ENCODE results near the gene SLC5A11.

GRCh38 chr16:24915019-24915418 lies 69.3 kb downstream of the SLC5A11 start:
- TF ChIP-seq CREB5 (CRISPR knock-in tag; IDR thresholded peaks at IDR 0.05; ENCODE audit: low read depth) = no peak
- TF ChIP-seq TCF4 (CRISPR knock-in tag; IDR thresholded peaks at IDR 0.05; ENCODE audit: borderline replicate concordance) = no peak
- TF ChIP-seq RARB (CRISPR knock-in tag; IDR thresholded peaks at IDR 0.05) = no peak
- no peak for TF ChIP-seq ARNTL (CRISPR knock-in tag; IDR thresholded peaks at IDR 0.05; ENCODE audit: borderline replicate concordance, low read depth)
- TF ChIP-seq BACH2 (CRISPR knock-in tag; IDR thresholded peaks at IDR 0.05; ENCODE audit: borderline replicate concordance) = no peak
- no peak for TF ChIP-seq ZFP3 (CRISPR knock-in tag; IDR thresholded peaks at IDR 0.05)
- no peak for TF ChIP-seq ZNF565 (CRISPR knock-in tag; conservative IDR thresholded peaks at IDR 0.05; ENCODE audit: low read depth)
- no peak for TF ChIP-seq ZC3H10 (CRISPR knock-in tag; IDR thresholded peaks at IDR 0.05)
- no peak for TF ChIP-seq CSDC2 (CRISPR knock-in tag; IDR thresholded peaks at IDR 0.05)
